ENCODE data around the gene ZNF620. TPM values are rescaled to one million over a fixed set of nuclear protein-coding genes. Genes with fewer than 3 reads are reported as not detected.

ZNF620 gene
- total RNA-seq, 1 donor from 2014 or later: 4.4 TPM

Other genes with a start within 250 kb of the ZNF620 start
- 12.0 and 19.4 TPM in 2 replicates for gene EIF1B, start 196.3 kb upstream of the ZNF620 start, total RNA-seq
- 0.07 TPM in 1 of 2 replicates, not detected in the other for gene ENTPD3, start 118.9 kb upstream of the ZNF620 start, total RNA-seq
- 779 and 833 TPM in 2 replicates for gene RPL14, start 48.7 kb upstream of the ZNF620 start, total RNA-seq
- 6.7 and 7.7 TPM in 2 replicates for gene ZNF619, start 28.9 kb upstream of the ZNF620 start, total RNA-seq
- gene ZNF621, start 18.9 kb downstream of the ZNF620 start, total RNA-seq: 8.8 and 9.6 TPM in 2 replicates

All from pulmonary artery endothelial cell (primary cell).